T-helper 17 cell (primary cell): ENCODE data around the gene ATP6V1F. TPM values are rescaled to one million over a fixed set of nuclear protein-coding genes. Genes with fewer than 3 reads are reported as not detected.
"Not testable (repeated sequence)": the region's sequence is repeated elsewhere in the genome, so short reads cannot be mapped to it uniquely, and the experiment has no call there.

Source experiments
- ATAC-seq: fragments of 150-1000 bp; cut with Tn5 transposase; 2 replicates; pipeline ENCODE4 v1.10.0; 2021; ENCODE audit warnings: mild to moderate bottlenecking, moderate library complexity
- DNase-seq, 3 donors: peaks; one replicate each; pipeline versions ENCODE4 v3.0.0 to v3.0.0-alpha.2; 2020 to 2021
- H3K9me3 ChIP-seq: one replicate; pipeline ENCODE4 v1.7.0; 2013; ENCODE audit warnings: low read length, mild to moderate bottlenecking; ENCODE audit not compliant: control insufficient read depth, poor library complexity, severe bottlenecking
- H3K27ac Mint-ChIP-seq: one replicate; pipeline ENCODE4 v1.8.0; 2022; ENCODE audit warnings: mild to moderate bottlenecking, moderate library complexity, mixed read lengths
- H3K27me3 Mint-ChIP-seq: one replicate; pipeline ENCODE4 v1.8.0; 2022; ENCODE audit warnings: mixed read lengths
- H3K36me3 Mint-ChIP-seq: one replicate; pipeline ENCODE4 v1.8.0; 2022; ENCODE audit warnings: low read depth, mixed read lengths
- H3K4me1 Mint-ChIP-seq: one replicate; pipeline ENCODE4 v1.8.0; 2022; ENCODE audit warnings: mild to moderate bottlenecking, mixed read lengths
- H3K4me3 Mint-ChIP-seq: one replicate; pipeline ENCODE4 v1.8.0; 2022; ENCODE audit warnings: mild to moderate bottlenecking, moderate library complexity, mixed read lengths
- total RNA-seq, 4 donors: library from RNA in 2 of 4; stranded (reverse) in 2 of 4; gene quantifications; one replicate each; pipeline ENCODE4 v1.2.3 and lab custom pipeline; 2022 to 2026

Gene ATP6V1F
- total RNA-seq, 2 donors from 2014 or later, result 62.5 to 68.7 TPM

DNA sequence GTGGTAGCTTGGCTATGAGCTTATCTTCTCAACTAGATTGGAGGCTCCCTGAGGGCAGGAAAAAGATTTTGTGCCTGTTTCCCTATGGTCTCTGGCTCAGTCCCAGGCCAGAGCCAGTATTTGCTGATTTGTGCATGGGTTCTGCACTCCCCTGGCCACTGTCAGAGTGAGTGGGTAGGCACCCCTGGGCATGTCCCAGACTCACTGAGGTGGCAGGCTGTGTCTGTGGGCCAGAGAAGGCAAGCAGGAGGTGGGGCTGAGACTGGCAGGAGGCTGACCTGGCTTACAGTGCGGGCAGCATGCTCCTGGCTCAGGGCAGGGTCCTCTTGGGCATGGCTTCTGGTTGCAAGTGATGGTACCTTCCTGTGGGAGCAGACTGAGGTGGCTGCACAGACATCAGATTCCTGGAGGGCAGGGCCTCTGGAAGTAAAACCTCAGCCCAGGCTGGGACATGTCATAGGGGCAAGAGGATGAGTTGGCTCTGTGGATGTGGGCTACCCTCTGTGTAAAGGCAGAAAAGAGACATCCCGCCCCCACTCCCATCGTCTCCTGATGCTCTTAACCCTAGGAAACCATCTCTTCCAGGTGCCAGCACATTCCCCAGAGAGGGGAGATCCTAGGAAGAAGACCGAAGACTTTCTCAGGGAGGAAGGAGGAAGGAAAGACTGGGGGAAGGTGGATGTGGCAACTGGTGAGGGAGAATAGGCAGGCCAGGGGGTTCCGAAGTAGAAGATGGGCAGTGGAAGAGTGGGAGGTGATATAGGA lies 43.5 kb downstream of the ATP6V1F start:
- H3K36me3 Mint-ChIP-seq, result peaks cover 2% of the 10 kb centered on the region
- no peak overlapping the region for H3K27ac Mint-ChIP-seq
- H3K27me3 Mint-ChIP-seq, result peaks cover 65% of the 10 kb centered on the region
- H3K9me3 ChIP-seq, result no peaks in the 10 kb centered on the region
- no peak overlapping the region for H3K4me3 Mint-ChIP-seq
- H3K4me1 Mint-ChIP-seq, result peaks cover 7% of the 10 kb centered on the region
- DNase-seq (no peak), ATAC-seq (no peak)

- H3K36me3 Mint-ChIP-seq, result peaks cover 2% of the 10 kb centered on the region
- peaks cover 7% of the 10 kb centered on the region for H3K4me1 Mint-ChIP-seq
- no peak for DNase-seq
- H3K4me3 Mint-ChIP-seq, result no peak overlapping the region
- no peaks in the 10 kb centered on the region for H3K9me3 ChIP-seq
- H3K27me3 Mint-ChIP-seq, result peaks cover 67% of the 10 kb centered on the region
- H3K27ac Mint-ChIP-seq, result no peak overlapping the region
- no peak for ATAC-seq
These were observed 44.3 kb downstream of the ATP6V1F start for GRCh38 chr7:128906766-128907559.

DNA sequence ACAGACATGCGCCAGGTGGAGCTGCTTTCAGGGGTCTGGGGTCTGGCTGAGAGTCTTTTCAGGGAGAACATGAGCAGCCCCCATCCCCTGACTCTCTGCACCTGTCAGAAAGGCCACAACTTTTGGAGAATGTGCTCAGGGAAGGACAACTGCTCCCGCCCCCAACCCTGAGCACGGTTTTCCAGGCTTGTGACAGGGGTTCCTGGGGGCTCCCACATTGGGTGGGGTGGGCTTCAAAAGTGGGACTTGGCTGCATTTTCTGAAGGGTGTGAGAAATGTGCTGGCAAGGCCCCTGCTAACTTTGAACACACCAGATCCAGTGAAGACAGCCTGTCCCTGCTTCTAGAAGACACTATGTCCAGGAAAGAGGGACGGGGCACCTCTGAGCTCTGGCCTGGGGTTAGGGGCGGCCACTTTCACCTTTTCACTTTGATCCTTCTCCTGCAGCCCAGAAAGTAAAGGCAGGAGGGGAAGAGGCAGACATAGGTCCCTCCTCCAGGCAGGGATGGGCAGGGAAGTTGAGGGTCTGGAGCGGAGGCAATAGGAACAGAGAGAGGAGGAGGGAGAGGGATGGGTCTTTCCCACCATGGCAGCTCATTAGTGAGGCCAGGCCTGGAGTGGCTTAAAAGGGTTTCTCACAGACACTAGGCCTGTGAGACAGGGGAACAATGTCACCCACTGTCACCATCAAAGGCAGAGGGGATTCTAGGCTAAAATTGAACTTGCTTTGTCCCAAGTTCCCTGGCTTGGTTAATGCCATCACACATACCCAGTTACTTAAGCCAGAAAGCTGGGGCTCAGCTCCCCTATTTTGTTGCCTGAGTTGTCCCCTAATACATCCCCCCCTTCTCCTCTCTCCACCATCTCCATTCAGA lies 46.3 kb downstream of the ATP6V1F start:
- Mint-ChIP-seq H3K4me3 (no peak overlapping the region), H3K27ac (peak overlapping the region; percentile 3), H3K4me1 (peaks cover 4% of the 10 kb centered on the region), H3K27me3 (peaks cover 62% of the 10 kb centered on the region), H3K36me3 (peaks cover 2% of the 10 kb centered on the region)
- no peak for ATAC-seq
- no peaks in the 10 kb centered on the region for H3K9me3 ChIP-seq
- DNase-seq, result no peak

DNA sequence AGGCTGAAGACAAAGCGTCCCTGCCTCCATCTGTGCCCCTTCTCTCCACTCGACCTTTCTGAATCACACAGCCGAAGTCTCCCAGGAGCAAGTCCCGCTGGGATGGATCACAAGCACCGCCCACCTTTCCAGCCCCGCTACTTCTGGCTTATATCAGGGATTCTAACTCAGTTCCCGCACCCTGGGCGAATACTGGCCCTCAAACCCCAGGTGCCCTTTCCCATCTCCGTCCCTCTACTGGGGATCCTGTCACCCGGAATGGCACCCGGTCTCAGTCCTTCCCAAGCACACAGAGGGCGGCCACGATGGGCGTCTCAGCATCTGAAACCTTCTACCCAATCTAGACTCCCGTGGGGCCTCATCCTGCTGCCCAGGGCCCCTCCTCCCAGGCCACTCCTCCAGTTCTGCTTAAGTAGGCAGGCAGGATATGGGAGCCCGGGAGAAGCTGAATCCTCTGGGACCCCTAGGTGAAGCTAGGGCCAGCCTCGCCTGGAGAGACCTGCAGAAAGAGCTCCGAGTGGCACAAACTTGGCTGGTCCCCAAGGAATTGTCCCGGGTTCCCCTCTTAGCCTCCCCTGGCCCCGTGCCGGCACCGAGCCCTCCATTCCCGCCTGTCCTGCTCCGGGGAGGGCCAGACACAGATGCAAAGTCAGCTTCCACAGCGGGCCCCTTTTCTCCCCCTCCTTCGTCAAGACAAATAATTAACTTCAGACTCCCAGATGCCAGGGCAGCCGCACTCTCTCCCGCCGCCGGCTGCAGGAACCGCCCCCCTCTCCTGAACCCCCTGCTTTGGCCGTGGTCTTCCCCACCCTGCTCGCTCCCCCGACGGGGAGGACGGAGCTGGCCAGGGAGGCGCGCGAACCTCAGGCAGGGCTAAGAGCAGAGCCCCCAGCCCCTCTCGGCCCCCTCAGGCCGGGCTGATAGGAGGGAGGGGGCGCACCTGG lies 47.2 kb downstream of the ATP6V1F start:
- ATAC-seq, result no peak
- H3K9me3 ChIP-seq, result no peaks in the 10 kb centered on the region
- Mint-ChIP-seq H3K27me3 (peaks cover 69% of the 10 kb centered on the region), H3K36me3 (peaks cover 2% of the 10 kb centered on the region), H3K27ac (peak overlapping the region; percentile 3), H3K4me3 (no peak overlapping the region), H3K4me1 (peaks cover 8% of the 10 kb centered on the region)
- peak in 1 of 3 donors; percentile 5 for DNase-seq

GRCh38 chr7:128910569-128910945 lies 47.9 kb downstream of the ATP6V1F start, which contains the start of gene KCP:
TSS of gene KCP (minus strand) at chr7:128910709. CDS start at chr7:128910676, 33 bp downstream.
- peaks cover 74% of the 10 kb centered on the region for H3K27me3 Mint-ChIP-seq
- peaks cover 5% of the 10 kb centered on the region for H3K36me3 Mint-ChIP-seq
- peak within 1 kb of the TSS; percentile 3 for H3K27ac Mint-ChIP-seq
- peaks cover 11% of the 10 kb centered on the region for H3K4me1 Mint-ChIP-seq
- H3K4me3 Mint-ChIP-seq, result no peak within 1 kb of the TSS
- DNase-seq (no peak), ATAC-seq (no peak)
- no peaks in the 10 kb centered on the region for H3K9me3 ChIP-seq

- no peaks in the 10 kb centered on the region for H3K9me3 ChIP-seq
- Mint-ChIP-seq H3K4me3 (no peak overlapping the region), H3K36me3 (peaks cover 5% of the 10 kb centered on the region), H3K27me3 (peaks cover 70% of the 10 kb centered on the region), H3K4me1 (peaks cover 12% of the 10 kb centered on the region), H3K27ac (no peak overlapping the region)
- DNase-seq (no peak), ATAC-seq (no peak)
These were observed 48.9 kb downstream of the ATP6V1F start for GRCh38 chr7:128911423-128912031.

DNA sequence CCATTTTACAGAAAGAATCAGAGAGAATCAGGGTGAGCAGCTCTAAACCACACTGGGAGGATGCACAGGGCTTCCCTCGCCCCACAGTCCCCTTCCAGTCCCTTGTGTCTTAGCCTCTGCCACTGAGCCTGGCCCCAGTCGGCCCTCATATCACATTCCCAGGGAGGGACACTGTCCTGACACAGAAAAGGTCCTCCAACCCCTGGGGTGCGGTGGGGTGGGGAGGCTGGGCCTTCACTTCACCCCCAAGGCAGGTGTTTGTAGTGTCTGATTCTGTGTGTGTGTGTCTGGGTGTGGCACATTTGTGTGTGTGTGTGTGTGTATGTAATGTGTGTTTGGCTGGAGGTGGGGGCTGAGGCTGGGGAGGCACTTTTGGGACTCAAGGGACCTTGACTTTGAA lies 49.6 kb downstream of the ATP6V1F start:
- peaks cover 72% of the 10 kb centered on the region for H3K27me3 Mint-ChIP-seq
- ATAC-seq (no peak), DNase-seq (no peak)
- H3K27ac Mint-ChIP-seq, result no peak overlapping the region
- no peaks in the 10 kb centered on the region for H3K9me3 ChIP-seq
- no peak overlapping the region for H3K4me3 Mint-ChIP-seq
- H3K36me3 Mint-ChIP-seq, result peaks cover 5% of the 10 kb centered on the region
- H3K4me1 Mint-ChIP-seq, result peaks cover 12% of the 10 kb centered on the region

GRCh38 chr7:128912709-128913495 lies 50.2 kb downstream of the ATP6V1F start:
- not testable (repeated sequence) for H3K4me3 Mint-ChIP-seq, H3K36me3 Mint-ChIP-seq, H3K9me3 ChIP-seq, ATAC-seq, DNase-seq, H3K27ac Mint-ChIP-seq
- H3K4me1 Mint-ChIP-seq, result peaks cover 12% of the 10 kb centered on the region
- peaks cover 70% of the 10 kb centered on the region for H3K27me3 Mint-ChIP-seq

- no peaks in the 10 kb centered on the region for H3K9me3 ChIP-seq
- H3K36me3 Mint-ChIP-seq, result peaks cover 2% of the 10 kb centered on the region
- DNase-seq (no peak), ATAC-seq (no peak)
- peaks cover 61% of the 10 kb centered on the region for H3K27me3 Mint-ChIP-seq
- peak overlapping the region; percentile 68 for H3K4me3 Mint-ChIP-seq
- H3K4me1 Mint-ChIP-seq, result peaks cover 12% of the 10 kb centered on the region
- peak overlapping the region; percentile 60 for H3K27ac Mint-ChIP-seq
These were observed 51.4 kb downstream of the ATP6V1F start for GRCh38 chr7:128913870-128914565.

DNA sequence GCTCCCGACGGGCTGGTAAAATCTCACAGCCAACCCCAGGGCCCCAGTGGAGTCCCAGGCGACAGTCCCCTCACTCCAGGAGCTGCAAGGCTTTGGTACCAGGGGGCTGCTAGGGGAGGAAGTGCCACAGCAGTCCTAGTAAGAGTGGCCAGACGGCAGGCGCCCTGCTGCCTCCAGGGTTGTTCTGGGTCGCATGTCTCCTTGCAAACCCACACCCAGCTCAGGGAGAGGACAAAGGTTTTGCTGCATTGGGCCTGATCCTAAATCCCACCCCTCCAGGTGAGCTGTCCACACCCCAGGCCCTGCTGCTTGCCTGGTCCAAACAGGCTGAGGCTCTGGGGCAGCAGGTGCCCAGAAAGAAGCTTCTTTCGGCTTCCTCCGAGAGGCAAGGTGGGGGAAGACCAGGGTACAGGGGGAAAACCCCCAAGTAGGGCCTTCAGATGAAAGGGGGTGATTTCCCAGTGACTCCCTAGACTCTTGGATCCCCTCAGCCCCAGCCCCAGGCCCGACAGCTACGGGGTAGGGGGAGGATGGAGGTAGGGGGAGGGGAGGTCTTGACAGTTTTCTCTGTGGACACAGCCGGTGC lies 52.0 kb downstream of the ATP6V1F start:
- H3K27ac Mint-ChIP-seq, result peak overlapping the region; percentile 60
- H3K27me3 Mint-ChIP-seq, result peaks cover 55% of the 10 kb centered on the region
- DNase-seq, result no peak

More for the DNA sequence above, 52.0 kb downstream of the ATP6V1F start:
- peaks cover 10% of the 10 kb centered on the region for H3K4me1 Mint-ChIP-seq
- peak; percentile 87 for ATAC-seq
- no peaks in the 10 kb centered on the region for H3K9me3 ChIP-seq
- peak overlapping the region; percentile 56 for H3K4me3 Mint-ChIP-seq
- peaks cover 2% of the 10 kb centered on the region for H3K36me3 Mint-ChIP-seq
